ENCODE results near the gene ASB3. TPM values are rescaled to one million over a fixed set of nuclear protein-coding genes. Genes with fewer than 3 reads are reported as not detected.

ASB3 gene
- total RNA-seq, 2 donors from 2014 or later, result 37.9 to 40.3 TPM

DNA sequence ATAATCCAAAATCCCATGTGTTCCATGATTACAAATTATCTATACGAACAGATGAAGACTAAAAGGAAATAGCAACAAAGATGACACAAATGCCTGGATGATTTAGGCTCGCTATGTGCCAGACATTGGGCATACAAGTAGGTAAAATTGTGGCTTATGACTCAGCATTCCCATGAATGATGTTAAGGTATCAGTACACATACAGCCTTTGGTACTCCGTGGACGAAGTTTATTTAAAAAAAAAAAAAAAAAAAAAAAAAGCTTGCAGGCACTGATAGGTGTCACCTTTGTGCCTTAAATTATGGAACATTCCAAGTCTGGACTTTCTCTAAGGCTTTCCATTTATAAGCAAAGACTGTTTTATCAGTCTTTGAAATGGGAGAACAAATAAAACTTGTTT lies 16.5 kb downstream of the ASB3 start:
- H3K4me3 Mint-ChIP-seq, result no peak overlapping the region
- no peaks in the 10 kb centered on the region for H3K9me3 Mint-ChIP-seq

DNA sequence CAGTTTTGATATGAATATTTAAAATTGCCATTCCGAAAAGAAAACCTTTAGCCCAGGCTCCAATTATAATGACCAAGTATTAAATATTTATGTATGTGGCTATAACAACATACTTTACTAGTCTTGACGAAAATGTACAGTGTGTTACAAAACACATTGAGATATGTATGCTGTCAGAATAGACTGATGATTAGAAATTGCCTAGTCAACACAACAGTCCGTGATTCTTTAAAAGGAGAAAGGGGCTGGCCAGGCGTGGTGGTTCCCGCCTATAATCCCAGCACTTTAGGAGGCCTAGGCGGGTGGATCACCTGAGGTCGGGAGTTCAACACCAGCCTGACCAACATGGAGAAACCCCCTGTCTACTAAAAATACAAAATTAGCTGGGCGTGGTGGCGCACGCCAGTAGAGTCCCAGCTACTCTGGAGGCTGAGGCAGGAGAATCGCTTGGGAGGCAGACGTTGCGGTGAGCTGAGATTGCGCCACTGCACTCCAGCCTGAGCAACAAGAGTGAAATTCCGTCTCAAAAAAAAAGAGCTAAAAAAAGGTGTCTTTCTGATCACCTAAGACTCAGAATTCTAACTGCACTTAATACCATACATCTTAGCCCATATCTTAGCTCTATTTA lies 17.3 kb downstream of the ASB3 start:
- H3K4me3 Mint-ChIP-seq, result no peak overlapping the region

More for the DNA sequence above, 16.5 kb downstream of the ASB3 start:
- Mint-ChIP-seq H3K4me1 (peaks cover 16% of the 10 kb centered on the region), H3K27me3 (ENCODE audit: insufficient read depth) (no peaks in the 10 kb centered on the region), H3K36me3 (ENCODE audit: low read depth) (peaks cover 17% of the 10 kb centered on the region), H3K27ac (no peak overlapping the region)
- Histone ChIP-seq H3K36me3 (ENCODE audit: control insufficient read depth, insufficient read depth, low read length) (peaks cover 17% of the 10 kb centered on the region), H3K4me1 (ENCODE audit: control insufficient read depth, insufficient read depth, low read length) (no peaks in the 10 kb centered on the region), H3K9ac (ENCODE audit: extremely low read depth, low read length, poor library complexity, severe bottlenecking) (no peak overlapping the region), H3K27ac (ENCODE audit: low read depth, low read length) (no peak overlapping the region), H3K4me3 (ENCODE audit: low read length) (no peak overlapping the region), H3K27me3 (ENCODE audit: control insufficient read depth, insufficient read depth, low read length, poor library complexity, severe bottlenecking) (no peaks in the 10 kb centered on the region), H3K9me3 (ENCODE audit: control insufficient read depth, low read length) (no peaks in the 10 kb centered on the region)
- TF ChIP-seq, protein P1, sequence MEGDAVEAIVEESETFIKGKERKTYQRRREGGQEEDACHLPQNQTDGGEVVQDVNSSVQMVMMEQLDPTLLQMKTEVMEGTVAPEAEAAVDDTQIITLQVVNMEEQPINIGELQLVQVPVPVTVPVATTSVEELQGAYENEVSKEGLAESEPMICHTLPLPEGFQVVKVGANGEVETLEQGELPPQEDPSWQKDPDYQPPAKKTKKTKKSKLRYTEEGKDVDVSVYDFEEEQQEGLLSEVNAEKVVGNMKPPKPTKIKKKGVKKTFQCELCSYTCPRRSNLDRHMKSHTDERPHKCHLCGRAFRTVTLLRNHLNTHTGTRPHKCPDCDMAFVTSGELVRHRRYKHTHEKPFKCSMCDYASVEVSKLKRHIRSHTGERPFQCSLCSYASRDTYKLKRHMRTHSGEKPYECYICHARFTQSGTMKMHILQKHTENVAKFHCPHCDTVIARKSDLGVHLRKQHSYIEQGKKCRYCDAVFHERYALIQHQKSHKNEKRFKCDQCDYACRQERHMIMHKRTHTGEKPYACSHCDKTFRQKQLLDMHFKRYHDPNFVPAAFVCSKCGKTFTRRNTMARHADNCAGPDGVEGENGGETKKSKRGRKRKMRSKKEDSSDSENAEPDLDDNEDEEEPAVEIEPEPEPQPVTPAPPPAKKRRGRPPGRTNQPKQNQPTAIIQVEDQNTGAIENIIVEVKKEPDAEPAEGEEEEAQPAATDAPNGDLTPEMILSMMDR (conservative IDR thresholded peaks at IDR 0.05), result no peak
- no peak for DNase-seq
- 95 to 100% methylated on average over 4 of the region's 4 CpGs for WGBS, 2 experiments (ENCODE audit: insufficient coverage in 1 of 2, insufficient read length in 1 of 2)

DNA sequence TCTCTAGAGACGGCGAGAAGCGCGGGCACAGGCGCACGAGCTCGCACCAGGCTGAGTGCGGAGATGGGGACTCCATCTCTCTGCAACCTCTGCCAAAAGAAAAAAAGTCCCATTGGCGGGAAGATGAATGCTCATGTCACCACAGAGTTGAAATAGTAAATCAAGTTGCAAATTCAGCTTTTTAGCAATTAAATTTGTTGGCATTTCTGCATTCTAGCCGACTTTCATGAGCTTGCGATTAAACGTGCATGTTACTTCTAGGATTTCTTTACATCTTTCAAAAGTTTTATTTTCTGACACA lies 18.6 kb downstream of the ASB3 start:
- Histone ChIP-seq H3K9ac (ENCODE audit: extremely low read depth, low read length, poor library complexity, severe bottlenecking) (peak overlapping the region; percentile 69), H3K4me3 (ENCODE audit: low read length) (peak overlapping the region; percentile 86), H3K27ac (ENCODE audit: low read depth, low read length) (no peak overlapping the region), H3K4me1 (ENCODE audit: control insufficient read depth, insufficient read depth, low read length) (no peaks in the 10 kb centered on the region), H3K36me3 (ENCODE audit: control insufficient read depth, insufficient read depth, low read length) (peaks cover 20% of the 10 kb centered on the region), H3K9me3 (ENCODE audit: control insufficient read depth, low read length) (no peaks in the 10 kb centered on the region), H3K27me3 (ENCODE audit: control insufficient read depth, insufficient read depth, low read length, poor library complexity, severe bottlenecking) (no peaks in the 10 kb centered on the region)
- Mint-ChIP-seq H3K27me3 (ENCODE audit: insufficient read depth) (no peaks in the 10 kb centered on the region), H3K27ac (peak overlapping the region; percentile 93), H3K9me3 (no peaks in the 10 kb centered on the region), H3K4me1 (peaks cover 16% of the 10 kb centered on the region), H3K36me3 (ENCODE audit: low read depth) (peaks cover 16% of the 10 kb centered on the region), H3K4me3 (peak overlapping the region; percentile 95)
- no peak for DNase-seq
- TF ChIP-seq, protein P1 (conservative IDR thresholded peaks at IDR 0.05), result no peak
- 3 to 6% methylated on average over 12 of the region's 12 CpGs for WGBS, 2 experiments (ENCODE audit: insufficient coverage in 1 of 2, insufficient read length in 1 of 2)

More for the DNA sequence above, 17.3 kb downstream of the ASB3 start:
- peaks cover 16% of the 10 kb centered on the region for H3K4me1 Mint-ChIP-seq
- TF ChIP-seq, protein P1 (conservative IDR thresholded peaks at IDR 0.05), result no peak
- Histone ChIP-seq H3K4me3 (ENCODE audit: low read length) (peak overlapping the region; percentile 86), H3K9ac (ENCODE audit: extremely low read depth, low read length, poor library complexity, severe bottlenecking) (no peak overlapping the region), H3K27me3 (ENCODE audit: control insufficient read depth, insufficient read depth, low read length, poor library complexity, severe bottlenecking) (no peaks in the 10 kb centered on the region), H3K27ac (ENCODE audit: low read depth, low read length) (no peak overlapping the region), H3K36me3 (ENCODE audit: control insufficient read depth, insufficient read depth, low read length) (peaks cover 12% of the 10 kb centered on the region), H3K9me3 (ENCODE audit: control insufficient read depth, low read length) (no peaks in the 10 kb centered on the region), H3K4me1 (ENCODE audit: control insufficient read depth, insufficient read depth, low read length) (no peaks in the 10 kb centered on the region)
- no peaks in the 10 kb centered on the region for H3K9me3 Mint-ChIP-seq
- DNase-seq, result no peak
- peaks cover 19% of the 10 kb centered on the region for H3K36me3 Mint-ChIP-seq (ENCODE audit: low read depth)
- no peaks in the 10 kb centered on the region for H3K27me3 Mint-ChIP-seq (ENCODE audit: insufficient read depth)
- no peak overlapping the region for H3K27ac Mint-ChIP-seq
- WGBS, 2 experiments (ENCODE audit: insufficient coverage in 1 of 2, insufficient read length in 1 of 2), result 92 to 94% methylated on average over 10 to 14 of the region's 15 CpGs
